DND-41 (cell line): ENCODE results near the gene WDFY4.

Experiments
- EZH2 ChIP-seq: IDR thresholded peaks from 3 replicates; pipeline ENCODE4 v1.6.1; 2012; ENCODE audit warnings: borderline replicate concordance, low read depth, mild to moderate bottlenecking, moderate library complexity, low read length, inconsistent platforms; ENCODE audit not compliant: severe bottlenecking
- TF ChIP-seq, protein P1 (sequence below): IDR thresholded peaks from 2 replicates; pipeline ENCODE4 v1.5.1; 2012; ENCODE audit warnings: borderline replicate concordance, low read length, moderate library complexity, mild to moderate bottlenecking; ENCODE audit not compliant: poor library complexity, severe bottlenecking; ENCODE audit errors: extremely low read depth

GRCh38 chr10:49011756-49012155, 327.1 kb downstream of the WDFY4 start:
- TF ChIP-seq, protein P1, sequence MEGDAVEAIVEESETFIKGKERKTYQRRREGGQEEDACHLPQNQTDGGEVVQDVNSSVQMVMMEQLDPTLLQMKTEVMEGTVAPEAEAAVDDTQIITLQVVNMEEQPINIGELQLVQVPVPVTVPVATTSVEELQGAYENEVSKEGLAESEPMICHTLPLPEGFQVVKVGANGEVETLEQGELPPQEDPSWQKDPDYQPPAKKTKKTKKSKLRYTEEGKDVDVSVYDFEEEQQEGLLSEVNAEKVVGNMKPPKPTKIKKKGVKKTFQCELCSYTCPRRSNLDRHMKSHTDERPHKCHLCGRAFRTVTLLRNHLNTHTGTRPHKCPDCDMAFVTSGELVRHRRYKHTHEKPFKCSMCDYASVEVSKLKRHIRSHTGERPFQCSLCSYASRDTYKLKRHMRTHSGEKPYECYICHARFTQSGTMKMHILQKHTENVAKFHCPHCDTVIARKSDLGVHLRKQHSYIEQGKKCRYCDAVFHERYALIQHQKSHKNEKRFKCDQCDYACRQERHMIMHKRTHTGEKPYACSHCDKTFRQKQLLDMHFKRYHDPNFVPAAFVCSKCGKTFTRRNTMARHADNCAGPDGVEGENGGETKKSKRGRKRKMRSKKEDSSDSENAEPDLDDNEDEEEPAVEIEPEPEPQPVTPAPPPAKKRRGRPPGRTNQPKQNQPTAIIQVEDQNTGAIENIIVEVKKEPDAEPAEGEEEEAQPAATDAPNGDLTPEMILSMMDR: no peak
- no peak for TF ChIP-seq EZH2
